GM13976 (cell line): ENCODE results near the gene COA3.
A peak's percentile ranks its signal among the peaks of the same experiment; 100 is the strongest.

ENCODE experiments used
- DNase-seq: peaks from one replicate; pipeline ENCODE4 v3.0.0; 2012; ENCODE audit warnings: low spot score
- in situ Hi-C: fragments of 300-500 bp; cut with MboI; formaldehyde crosslinking; loops from one replicate; pipeline ENCODE4 v1.12.0; 2022; ENCODE audit warnings: low sequenced_read_pairs, mixed read lengths, inconsistent platforms; ENCODE audit not compliant: unreplicated experiment
- TF ChIP-seq, protein P1 (sequence below): IDR thresholded peaks from 2 replicates; pipeline ENCODE4 v1.5.1; 2012; ENCODE audit warnings: borderline replicate concordance, mild to moderate bottlenecking; ENCODE audit not compliant: insufficient read depth; ENCODE audit errors: extremely low read depth, missing control alignments, control extremely low read depth

Gene COA3

GRCh38 chr17:42832934-42833766, 34.6 kb upstream of the COA3 start, which contains the start of gene PSME3:
Gene PSME3, plus strand, starts transcription at chr17:42833397. Its CDS starts 235 bp downstream, at chr17:42833632.
- TF ChIP-seq, protein P1, sequence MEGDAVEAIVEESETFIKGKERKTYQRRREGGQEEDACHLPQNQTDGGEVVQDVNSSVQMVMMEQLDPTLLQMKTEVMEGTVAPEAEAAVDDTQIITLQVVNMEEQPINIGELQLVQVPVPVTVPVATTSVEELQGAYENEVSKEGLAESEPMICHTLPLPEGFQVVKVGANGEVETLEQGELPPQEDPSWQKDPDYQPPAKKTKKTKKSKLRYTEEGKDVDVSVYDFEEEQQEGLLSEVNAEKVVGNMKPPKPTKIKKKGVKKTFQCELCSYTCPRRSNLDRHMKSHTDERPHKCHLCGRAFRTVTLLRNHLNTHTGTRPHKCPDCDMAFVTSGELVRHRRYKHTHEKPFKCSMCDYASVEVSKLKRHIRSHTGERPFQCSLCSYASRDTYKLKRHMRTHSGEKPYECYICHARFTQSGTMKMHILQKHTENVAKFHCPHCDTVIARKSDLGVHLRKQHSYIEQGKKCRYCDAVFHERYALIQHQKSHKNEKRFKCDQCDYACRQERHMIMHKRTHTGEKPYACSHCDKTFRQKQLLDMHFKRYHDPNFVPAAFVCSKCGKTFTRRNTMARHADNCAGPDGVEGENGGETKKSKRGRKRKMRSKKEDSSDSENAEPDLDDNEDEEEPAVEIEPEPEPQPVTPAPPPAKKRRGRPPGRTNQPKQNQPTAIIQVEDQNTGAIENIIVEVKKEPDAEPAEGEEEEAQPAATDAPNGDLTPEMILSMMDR, result no peak
- DNase-seq, result peak; percentile 95
- in situ Hi-C loops, result no loop called here

DNA sequence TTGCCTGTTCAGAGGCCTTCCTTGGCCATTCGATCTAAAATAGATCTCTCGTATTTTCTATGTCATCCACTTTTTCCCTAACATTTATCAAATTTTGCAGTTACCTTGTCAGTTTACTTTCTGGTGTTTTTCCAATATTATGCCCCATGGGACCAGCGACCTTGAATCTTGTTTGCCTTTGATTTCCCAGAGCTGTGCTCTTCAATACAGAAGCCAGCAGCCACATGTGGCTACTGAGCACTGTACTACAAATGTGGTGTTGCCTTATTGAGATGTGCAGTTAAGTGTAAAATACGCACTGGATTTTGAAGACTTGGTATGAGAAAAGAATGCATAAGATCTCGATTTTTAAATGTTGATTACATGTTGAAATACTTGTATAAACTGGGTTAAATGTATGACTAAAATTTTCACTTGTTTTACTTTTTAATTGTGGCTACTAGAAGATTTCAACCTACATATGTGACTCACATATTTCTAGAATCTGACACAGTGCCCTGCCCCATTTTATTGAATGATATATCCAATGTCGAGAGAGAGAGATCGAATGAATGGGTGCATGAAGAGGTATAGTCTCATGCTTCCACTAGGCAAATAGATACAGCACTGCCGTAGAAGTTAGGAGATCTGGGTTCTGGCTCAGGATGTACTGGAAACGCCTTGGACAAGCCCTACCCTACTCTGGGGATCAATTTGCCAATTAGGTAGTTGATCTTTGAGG, 33.9 kb upstream of the COA3 start:
- in situ Hi-C loops, result no loop called here
- no peak for DNase-seq
- TF ChIP-seq, protein P1, result no peak

DNA sequence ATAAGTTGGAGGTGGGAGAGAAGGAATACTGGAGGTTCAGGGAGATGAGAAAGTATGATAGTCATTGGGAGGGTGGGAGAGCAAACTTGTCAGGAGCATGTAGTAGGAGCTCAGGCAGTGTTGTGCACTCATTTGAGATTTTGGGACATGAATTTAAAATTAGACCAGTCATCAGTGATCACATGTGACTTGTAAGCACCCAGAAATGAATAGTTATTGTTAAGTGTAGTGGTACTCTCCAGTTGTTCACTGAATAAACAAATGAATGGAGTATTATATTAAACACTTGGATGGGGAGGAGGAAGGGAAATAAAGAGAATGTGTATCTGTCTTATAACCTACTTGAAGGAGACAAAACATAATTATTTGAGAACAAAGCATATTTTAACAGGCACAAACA, 32.5 kb upstream of the COA3 start:
- in situ Hi-C loops, result no loop called here
- DNase-seq, result no peak
- TF ChIP-seq, protein P1, result no peak

GRCh38 chr17:42827472-42827871, 29.0 kb upstream of the COA3 start:
- in situ Hi-C loops, result no loop called here
- TF ChIP-seq, protein P1, result no peak

DNA sequence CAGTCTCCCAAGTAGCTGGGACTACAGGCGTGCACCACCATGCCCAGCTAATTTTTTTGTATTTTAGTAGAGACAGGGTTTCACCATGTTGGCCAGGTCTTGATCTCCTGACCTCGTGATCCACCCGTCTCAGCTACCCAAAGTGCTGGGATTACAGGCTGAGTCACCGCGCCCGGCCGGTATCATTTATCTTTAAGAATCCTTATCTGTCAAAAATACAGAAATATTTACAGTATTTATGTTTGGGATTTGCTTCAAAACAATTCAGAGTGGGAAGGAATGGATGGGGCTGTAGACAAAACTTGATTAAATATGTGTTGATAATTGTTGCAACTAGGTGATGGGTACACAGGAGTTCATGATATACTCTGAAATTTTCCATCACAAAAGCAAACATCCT, 22.7 kb upstream of the COA3 start:
- DNase-seq, result no peak
- in situ Hi-C loops, result no loop called here
- TF ChIP-seq, protein P1, result no peak

More at GRCh38 chr17:42827472-42827871, 29.0 kb upstream of the COA3 start:
- no peak for DNase-seq

DNA sequence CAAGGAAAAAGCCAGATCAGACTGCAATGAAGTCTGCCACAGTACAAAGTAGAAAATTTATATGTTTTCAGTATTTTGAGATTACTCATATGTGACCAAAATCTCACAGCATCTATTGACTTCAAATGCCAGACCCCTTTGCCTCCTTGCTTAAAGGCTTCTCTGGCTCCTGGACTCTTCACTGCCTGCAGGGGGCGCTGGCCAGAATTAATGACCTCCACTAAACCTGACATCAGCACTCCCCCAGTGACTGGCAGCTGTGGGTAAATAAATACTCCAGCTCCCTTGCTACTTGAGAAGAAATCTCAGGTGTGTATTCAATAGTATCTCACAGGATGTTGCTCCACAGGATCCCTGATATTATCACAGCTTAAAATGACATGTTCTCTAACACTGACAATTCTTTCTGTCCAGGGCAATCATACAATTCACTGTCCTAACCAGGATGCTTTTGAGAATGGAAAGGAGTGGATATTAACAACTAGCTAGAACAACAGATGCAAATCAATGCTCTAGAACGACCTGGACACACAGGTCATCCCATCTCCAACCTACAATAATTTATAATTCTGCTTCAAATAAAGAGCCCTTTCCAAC, 21.5 kb upstream of the COA3 start:
- DNase-seq, result peak; percentile 71
- in situ Hi-C loops, result no loop called here
- TF ChIP-seq, protein P1, result peak; percentile 69
